COLO668 (cell line): ENCODE results near the gene RASSF3.
A peak's percentile ranks its signal among the peaks of the same experiment; 100 is the strongest.
"Not testable (repeated sequence)": the region's sequence is repeated elsewhere in the genome, so short reads cannot be mapped to it uniquely, and the experiment has no call there.

Source experiments
- DNase-seq: peaks from one replicate; lab custom pipeline; 2025; ENCODE audit not compliant: unreplicated experiment; lab: John Stamatoyannopoulos, UW

RASSF3 gene, protein sequence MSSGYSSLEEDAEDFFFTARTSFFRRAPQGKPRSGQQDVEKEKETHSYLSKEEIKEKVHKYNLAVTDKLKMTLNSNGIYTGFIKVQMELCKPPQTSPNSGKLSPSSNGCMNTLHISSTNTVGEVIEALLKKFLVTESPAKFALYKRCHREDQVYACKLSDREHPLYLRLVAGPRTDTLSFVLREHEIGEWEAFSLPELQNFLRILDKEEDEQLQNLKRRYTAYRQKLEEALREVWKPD

DNA sequence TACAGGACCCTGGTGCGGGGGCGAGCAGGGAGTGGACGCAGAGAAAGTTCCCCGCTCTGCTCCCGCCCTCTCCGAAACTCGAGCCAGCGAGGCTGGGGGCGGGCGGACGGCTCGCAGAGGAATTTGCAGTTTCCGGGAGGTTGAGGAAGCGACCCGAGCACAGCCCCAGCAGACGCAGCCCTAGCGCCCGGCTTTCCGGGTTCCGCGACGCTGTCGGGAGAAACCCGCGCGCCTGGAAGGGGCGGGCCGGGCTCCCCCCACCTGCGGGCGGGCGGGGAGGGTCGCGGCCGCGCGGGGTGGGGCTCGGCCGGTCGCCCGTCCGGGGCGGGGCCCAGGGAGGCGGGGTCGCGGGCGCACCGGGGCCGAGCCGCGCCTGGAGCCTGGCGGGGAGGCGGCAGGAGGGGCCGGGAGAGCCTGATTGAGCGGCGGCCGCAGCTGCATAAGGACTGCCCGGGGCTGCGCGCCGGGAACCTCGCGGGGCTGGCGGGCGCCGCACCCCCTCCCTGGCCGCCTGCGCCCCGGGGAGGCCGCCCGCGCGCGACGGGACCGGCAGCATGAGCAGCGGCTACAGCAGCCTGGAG is at the start of gene RASSF3:
RASSF3 (plus strand) TSS at position 417 of the 581 bp plus-strand sequence; CDS start at position 555, 138 bp downstream.
- peak; percentile 88 for DNase-seq

DNA sequence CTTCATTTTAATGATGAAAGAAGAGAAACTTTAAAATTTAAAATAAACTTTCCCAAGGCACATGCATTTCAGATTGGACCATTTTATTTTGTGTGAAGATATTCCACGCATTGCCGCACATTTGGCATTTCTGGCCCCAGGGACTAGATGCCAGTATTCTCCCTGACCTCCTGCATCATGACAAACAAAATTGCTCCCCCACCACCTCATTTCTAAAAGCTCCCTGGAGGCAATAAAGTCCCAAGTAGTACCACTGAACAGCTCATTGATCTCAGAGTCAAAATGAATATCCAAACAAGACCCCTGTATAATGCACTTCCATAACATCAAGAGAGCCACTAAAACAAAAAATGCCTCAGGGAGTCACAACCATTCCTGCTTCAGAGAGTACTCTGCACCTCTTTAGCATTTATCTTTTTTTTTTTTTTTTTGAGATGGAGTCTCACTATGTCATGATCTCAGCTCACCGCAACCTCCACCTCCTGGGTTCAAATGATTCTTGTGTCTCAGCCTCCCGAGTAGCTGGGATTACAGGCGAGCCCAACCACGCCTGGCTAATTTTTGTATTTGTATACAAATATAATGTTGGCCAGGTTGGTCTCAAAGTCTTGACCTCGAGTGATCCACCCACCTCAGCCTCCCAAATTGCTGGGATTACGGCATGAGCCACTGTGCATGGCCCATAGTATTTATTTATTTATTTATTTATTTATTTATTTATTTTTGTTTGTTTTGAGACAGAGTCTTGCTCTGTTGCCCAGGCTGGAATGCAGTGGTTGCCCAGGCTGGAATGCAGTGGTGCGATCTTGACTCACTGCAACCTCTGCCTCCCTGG is 48.8 kb upstream of the RASSF3 start:
- no peak for DNase-seq

DNA sequence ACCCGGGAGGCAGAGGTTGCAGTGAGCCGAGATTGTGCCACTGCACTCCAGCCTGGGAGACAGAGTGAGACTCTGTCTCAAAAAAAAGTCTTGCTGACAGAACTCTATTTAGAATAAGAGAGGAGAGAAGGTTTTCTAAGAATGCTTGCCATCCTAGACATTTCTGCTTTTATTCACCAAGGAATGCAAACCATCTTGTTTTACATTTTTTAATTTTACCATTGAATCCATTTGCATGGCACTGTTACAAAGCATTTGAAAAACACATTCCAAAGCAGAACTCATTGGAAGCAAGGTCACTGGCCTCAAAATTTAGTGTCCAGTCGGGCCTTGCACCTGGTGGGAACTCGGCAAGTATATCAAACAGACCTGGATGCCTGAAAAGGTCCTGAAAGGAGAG is 44.2 kb upstream of the RASSF3 start:
- DNase-seq, result no peak

DNA sequence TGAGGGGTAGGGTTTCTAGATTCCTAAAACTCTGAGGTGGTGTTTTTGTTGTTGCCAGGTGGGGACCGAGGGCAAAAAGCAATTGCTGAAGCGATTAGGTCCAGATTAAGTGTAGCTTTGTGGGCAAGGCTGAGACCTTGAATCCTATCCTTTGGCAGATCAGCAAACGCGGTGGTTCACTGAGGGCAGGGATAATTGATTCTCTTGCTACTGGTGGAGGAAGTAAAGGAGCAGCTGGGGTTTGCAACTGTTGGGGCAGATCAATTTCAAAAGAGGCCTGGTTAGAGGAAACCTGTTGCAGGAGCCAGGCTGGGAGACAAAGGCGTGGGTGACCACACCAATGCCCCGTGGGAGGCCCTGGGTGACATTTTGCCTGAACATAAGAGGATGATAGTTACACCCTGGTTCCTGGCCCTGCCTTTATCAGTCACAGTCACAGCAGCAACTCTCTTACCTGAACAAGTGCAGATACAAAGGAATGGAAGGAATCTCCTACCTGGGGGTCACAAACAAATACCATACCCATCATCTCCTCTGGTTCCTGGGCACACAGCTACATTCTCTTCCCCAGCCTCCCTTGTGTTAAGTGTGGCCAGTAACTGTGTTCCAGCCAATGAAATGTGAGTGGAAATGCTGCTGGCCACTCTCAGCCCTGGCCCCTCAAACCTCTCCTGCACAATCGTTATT is 43.3 kb upstream of the RASSF3 start:
- DNase-seq, result peak; percentile 60

DNA sequence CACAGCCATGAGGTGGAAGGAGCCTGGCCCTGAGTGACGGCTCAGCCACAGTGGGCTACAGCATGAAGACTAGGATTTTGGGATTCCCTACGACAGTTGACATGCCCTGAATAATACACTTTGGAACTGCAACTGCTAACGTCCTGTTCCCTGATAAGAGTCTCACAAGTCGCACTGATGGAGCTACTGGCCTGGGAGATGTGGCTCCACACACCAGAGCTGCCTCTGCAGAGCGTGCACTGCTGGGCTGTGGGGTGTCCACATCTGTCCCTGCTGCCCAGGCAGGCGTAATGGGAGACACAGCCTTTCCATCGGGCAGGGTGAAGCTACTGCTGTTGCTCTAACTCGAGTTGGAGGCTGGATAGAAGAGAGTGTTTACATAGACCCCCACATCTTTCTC is 42.7 kb upstream of the RASSF3 start:
- DNase-seq, result no peak

DNA sequence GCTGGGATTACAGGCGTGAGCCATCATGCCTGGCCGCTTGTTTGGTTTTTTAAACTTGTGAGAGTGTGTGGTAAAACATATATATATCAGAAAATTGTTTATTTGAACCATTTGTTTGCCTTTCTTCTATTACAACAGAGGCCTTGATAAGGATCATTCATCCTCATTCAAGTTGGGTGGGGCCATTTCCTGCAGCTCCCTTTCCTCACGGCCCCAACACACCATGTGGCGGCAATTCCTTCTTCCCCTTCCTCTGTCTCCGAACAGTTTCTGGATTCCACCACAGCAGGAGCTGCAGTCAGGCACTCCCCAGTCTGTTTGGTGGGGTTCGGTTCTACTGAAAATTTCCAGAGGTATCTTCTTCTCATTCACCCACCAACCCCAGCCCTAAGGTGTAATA is 42.0 kb upstream of the RASSF3 start:
- no peak for DNase-seq

DNA sequence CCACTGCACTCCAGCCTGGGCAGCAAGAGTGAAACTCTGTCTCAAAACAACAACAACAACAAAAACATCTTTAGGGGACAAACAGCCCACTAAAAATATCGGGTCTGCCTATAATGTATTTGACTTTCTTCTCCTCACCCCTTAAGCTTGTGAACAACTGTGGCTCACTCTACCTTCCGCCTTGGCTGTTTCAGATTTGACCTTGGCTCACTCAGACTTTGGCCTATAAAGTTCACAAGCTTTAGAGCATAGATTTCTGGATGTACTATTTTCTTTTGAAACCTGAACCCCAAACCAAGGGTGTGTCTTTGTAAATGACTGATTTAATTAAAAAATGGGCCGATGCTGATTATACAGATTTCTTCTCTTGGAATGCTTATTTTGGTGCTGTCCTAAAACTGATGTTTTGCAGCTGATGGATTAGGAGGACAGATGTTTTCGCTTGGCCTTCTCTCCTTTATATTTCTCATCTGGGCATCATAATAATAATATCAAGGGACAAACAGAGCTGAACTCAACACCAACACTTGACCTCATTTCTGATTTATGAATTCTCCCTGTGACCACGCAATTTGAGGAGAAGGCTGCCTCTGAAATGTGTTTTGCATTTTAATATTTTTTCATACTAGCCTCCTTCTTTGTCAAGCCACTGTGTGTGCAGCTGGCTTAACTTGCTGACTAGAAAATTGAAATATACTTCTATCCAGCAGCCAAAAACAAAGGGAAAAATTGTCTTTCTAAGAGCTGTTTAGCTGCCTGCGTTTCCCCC is 40.2 kb upstream of the RASSF3 start:
- DNase-seq, result no peak

DNA sequence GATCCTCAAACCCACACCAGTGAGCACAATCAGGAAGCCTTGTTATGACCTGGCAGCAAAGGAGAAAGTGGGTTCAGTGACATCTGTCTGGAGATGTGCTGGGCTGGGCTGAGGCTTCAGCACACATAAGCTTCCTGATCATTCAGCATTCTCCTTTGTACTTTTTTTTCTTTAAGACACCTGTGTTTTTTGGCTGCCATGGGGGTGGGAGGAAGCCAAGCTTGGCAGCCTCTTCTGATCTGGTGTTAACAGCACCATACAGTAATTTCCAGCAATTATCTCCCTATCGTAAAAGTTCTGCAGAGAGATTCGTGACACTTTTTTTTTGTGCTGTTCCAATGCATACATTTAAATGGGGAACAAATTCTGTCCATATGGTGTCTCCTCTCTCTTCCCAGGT is 38.9 kb upstream of the RASSF3 start:
- DNase-seq, result no peak

DNA sequence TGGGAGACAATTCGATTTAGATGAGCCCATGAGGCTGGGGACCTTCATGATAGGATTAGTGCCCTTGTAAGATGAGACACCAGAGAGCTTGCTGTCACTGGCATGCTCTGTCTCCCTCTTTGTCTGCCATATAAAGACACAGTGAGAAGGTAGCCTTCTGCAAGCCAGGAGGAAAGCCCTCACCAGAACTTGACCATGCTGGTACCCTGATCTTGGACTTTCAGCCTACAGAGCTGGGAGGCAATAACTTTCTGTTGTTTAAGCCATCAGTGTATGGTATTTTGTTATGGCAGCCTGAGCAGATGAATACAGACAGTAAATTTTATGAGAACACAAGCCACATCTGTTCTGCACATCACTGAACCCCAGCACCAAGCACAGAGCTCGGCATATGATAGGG is 38.1 kb upstream of the RASSF3 start:
- DNase-seq, result no peak

DNA sequence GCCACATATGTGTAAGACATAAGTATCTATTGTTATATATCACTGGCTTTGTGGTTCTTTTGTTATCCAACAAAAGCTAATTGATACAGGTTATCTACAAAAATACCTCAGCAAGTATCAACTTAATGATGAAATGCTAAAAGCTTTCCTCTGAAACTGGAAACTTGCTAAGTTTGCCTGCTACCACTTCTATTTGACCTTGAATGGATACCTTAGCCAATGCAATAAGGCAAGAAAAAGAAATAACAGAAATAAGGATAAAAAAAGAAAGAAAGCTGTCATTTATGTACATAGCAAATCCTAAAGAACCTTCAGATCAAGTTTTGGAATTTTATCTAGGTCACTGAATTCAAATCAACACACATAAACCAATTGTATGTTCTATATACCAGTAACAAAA is 35.5 kb upstream of the RASSF3 start:
- DNase-seq, result no peak

DNA sequence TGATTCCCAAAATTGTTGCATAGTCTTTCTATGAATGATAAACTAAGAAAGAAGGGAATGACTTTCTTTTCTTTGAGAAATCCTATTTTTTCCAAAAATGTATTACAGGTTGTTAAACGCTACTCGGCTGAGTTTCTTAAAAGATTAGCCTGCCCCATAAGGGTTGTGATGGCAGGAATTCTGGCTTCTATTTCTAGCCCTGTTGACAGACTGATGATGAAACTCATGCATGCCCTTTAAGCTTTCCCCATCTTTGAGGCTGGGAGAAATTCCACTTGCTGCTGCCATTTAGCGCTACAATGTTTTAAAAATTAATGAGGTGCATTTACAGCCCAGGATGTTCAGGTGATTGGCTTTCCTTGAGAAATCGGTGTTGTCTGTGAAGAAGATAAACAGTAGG is 33.2 kb upstream of the RASSF3 start:
- no peak for DNase-seq

DNA sequence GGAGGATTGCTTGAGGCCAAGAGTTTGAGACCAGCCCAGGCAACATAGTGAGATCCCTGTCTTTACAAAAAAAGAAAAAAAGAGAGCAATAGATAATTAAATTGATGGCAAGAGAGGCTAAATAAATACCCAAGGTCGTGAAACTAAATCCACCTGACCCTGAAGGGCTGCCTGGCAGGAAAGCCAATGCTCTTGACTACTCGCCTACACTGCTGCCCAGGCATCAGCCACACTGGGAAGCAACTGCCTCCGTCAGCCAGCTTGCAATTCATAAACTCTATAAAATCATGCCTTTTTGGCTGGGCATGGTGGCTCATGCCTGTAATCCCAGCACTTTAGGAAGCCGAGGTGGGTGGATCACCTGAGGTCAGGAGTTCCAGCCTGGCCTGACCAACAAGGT is 31.7 kb upstream of the RASSF3 start:
- DNase-seq, result no peak

DNA sequence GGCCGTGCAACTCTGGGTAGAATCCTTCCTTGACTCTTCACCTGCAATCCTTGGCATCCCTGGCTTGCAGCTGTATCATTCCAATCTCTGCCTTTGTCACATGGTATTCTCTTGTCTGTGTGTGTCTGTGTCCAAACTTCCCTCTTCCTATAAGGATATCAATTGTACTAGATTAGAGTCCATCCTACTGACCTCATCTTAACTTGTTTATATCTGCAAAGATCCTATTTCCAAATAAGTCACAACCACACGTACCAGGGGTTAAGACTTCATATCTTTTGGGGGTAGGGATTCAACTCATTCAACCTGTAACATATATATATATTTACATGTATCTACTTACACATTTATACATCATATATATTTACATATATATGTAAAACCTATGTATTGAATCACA is 29.6 kb upstream of the RASSF3 start:
- no peak for DNase-seq

DNA sequence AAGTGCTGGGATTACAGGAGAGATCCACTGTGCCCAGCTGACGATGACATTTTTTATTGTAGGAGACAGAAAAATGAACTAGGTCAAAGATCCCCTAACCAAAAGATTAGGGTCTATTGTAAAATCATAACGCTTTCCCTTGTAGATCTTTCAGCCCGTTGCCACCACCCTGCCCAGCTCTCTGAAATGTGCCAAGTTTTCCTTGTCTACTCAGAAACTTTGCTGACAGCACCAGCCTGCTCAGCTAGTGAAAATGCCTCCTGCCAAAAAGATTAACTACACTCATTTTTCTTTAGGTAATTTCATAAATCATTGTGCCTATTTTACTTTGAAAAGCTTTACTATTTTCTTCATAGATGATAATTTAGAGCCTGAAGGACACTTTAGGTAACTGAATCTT is 28.2 kb upstream of the RASSF3 start:
- no peak for DNase-seq

DNA sequence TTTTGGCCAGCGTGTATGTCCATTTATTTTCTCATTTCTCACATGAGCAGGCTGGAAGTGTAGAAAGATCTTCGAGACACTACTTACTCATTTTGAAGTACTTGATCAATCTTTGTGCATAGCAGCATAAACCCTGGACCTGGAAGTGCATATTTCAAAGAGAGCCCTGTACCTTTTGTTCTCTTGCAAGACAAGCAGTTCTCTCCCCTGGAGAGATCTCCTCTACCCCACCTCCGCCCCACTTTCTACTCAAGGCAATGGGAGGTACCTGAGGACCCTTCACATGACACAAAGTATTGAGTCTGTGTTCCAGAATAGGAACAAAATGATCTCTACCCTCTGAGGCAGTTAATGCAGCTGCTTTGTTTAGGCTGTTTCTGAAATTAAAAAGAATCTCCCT is 27.4 kb upstream of the RASSF3 start:
- DNase-seq, result no peak

DNA sequence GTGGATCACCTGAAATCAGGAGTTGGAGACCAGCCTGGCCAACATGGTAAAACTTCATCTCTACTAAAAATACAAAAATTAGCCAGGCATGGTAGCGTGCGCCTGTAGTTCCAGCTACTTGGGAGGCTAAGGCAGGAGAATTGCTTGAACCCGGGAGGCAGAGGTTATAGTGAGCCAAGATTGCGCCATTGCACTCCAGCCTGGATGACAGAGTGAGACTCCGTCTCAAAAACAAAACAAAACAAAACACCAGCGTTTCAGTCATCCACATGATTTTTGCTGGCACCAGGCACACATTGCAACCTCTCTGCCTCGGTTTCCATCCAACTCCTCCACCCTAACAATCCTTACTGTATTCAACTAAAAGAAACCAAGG is 26.9 kb upstream of the RASSF3 start:
- DNase-seq, result not testable (repeated sequence)

DNA sequence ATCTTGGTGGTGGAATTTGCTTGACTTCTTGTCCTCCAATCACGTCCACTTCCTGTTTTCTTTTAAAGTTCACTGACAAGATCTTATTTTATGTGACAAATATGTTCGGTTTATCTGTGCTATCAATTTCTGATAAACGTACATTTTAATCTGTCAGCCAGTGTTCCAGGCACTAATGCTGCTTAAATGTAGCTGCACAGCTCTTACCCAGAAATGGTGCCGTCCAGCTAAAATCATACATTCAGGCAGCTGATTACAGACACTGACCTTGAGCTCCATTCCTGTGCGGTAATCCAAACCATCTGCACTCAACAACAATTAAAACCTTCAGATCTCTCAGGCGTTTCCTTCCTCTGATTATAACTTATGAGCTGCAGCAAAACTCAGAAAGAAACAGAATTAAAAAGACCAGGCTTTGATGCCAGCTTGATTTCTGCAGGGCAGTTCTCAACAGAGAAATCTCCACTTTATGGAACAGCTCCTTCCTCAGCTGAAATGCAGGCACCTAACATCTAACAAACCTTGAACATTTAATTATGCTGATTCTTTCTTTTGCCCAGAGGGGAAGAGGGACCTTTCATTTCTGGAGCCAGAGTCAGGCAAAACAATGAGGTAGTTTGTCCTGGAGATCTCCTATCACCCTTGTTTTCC is 26.4 kb upstream of the RASSF3 start:
- DNase-seq, result no peak

DNA sequence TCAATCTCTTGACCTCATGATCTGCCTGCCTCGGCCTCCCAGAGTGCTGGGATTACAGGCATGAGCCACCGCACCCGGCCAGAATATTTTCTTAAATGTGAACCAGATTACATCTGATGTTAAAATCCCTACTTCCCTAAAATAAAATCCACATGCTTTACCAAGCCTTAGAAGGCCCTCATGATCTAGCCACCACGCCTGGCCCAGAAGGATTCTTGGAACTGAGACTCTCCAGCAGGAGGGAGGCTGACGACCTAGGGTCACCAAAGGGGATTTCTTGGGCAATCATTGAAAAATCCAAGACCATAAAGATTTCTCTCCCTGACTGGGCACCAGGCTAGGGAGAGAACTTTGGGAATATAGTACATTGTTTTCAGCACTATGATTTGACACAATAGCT is 25.2 kb upstream of the RASSF3 start:
- DNase-seq, result no peak

DNA sequence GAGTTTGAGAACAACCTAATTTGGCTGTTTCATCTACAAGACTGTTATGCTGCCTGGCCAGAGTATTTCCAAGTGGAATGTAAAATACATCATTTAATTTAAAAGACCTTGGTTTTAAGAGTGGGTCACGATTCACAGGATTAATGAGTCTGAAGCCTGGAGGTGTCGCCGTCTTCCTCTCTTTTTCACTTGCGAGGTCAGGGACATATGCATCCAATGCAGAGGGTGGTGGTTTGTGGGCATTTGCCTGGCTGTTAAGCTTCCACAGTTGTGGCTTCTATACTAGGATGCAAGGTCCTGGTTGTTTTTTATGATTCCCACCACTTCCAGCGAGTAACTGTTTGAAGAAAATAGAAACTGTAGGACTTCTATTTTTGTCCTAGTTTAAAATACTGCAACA is 22.8 kb upstream of the RASSF3 start:
- no peak for DNase-seq

DNA sequence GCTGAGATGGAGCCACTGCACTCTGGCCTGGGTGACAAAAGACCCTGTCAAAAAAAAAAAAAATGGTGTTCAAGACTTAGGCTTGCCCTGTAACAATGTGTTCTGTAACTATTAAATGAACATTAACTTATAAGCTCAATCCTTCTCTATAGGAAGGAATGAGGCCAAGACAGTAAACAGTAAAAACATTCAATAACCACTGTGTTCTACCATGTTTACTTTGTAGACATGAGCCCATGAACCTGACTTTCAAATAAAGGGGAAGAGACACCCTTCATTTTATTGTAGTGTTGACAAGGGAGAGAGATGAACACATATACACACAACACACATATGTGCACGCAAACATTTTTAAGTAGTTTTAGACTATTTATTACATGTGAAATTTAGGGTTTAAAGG is 20.1 kb upstream of the RASSF3 start:
- no peak for DNase-seq
